A549 (cell line): ENCODE results near the gene PCOLCE2. TPM values are rescaled to one million over a fixed set of nuclear protein-coding genes. Genes with fewer than 3 reads are reported as not detected.

ENCODE experiments used
- ATAC-seq, 2 experiments: fragments of 200-7000 bp in 1 of 2; fragments of >200 bp in 1 of 2; cut with Nextera tagmentation in 1 of 2; cut with Tn5 transposase in 1 of 2; 3 replicates each; pipeline versions ENCODE4 v1.8.0 to v1.9.1; 2018 to 2020; ENCODE audit warnings: mild to moderate bottlenecking in 1 of 2, moderate library complexity in 1 of 2
- CTCF ChIA-PET: fragments of 300-600 bp; sonication (Branson Sonifier 250); formaldehyde crosslinking; extraction: SDS; loops from one replicate; lab custom pipeline; 2021; ENCODE audit warnings: antibody characterized with exemption, inconsistent platforms; lab: Yijun Ruan, JAX
- POLR2A ChIA-PET: fragments of 350-600 bp; formaldehyde crosslinking; extraction: SDS; loops from one replicate; lab custom pipeline; 2021; ENCODE audit warnings: antibody characterized with exemption, inconsistent platforms; lab: Yijun Ruan, JAX
- DNase-seq, 2 experiments: peaks; one replicate each; pipeline versions ENCODE4 v3.0.0 to v3.0.0-alpha.2; 2011 to 2016; ENCODE audit warnings: low read depth in 1 of 2, low spot score in 1 of 2
- FAIRE-seq: peaks from 2 replicates; lab custom pipeline; 2011; peaks lifted over from hg19 to GRCh38; lab: Jason Lieb, UNC
- H3K27ac ChIP-seq, 2 experiments: fragments of >200 bp; sonication (Bioruptor Twin); formaldehyde crosslinking; 3 replicates each; pipeline ENCODE4 v1.5.1; 2016 to 2017
- H3K4me1 ChIP-seq: fragments of >200 bp; sonication (Bioruptor Twin); formaldehyde crosslinking; 3 replicates; pipeline ENCODE4 v1.6.1; 2016
- H3K4me2 ChIP-seq: fragments of >200 bp; sonication (Bioruptor Twin); formaldehyde crosslinking; 3 replicates; pipeline ENCODE4 v1.6.1; 2016
- H3K4me3 ChIP-seq: fragments of >200 bp; sonication (Bioruptor Twin); formaldehyde crosslinking; 3 replicates; pipeline ENCODE4 v1.5.1; 2016
- H3K9me3 ChIP-seq: fragments of >200 bp; sonication (Bioruptor Twin); formaldehyde crosslinking; 3 replicates; pipeline ENCODE4 v1.6.1; 2016
- BCL3 ChIP-seq: fragments of >200 bp; sonication (Bioruptor Twin); formaldehyde crosslinking; IDR thresholded peaks from 3 replicates; pipeline ENCODE4 v1.6.1; 2016
- CBX2 ChIP-seq: fragments of 200-600 bp; sonication (generic); IDR thresholded peaks from 2 replicates; pipeline ENCODE4 v1.6.1; 2016; ENCODE audit warnings: low read depth, mild to moderate bottlenecking, borderline replicate concordance
- CEBPB ChIP-seq, 2 experiments: fragments of >200 bp in 1 of 2; sonication (Bioruptor Twin) in 1 of 2; formaldehyde crosslinking in 1 of 2; IDR thresholded peaks; 2 replicates each; pipeline ENCODE4 v1.6.1; 2012 to 2016
- CHD4 ChIP-seq: fragments of 200-600 bp; sonication (generic); IDR thresholded peaks from 2 replicates; pipeline ENCODE4 v1.6.1; 2016; ENCODE audit warnings: antibody characterized with exemption, mild to moderate bottlenecking, borderline replicate concordance
- CTCF ChIP-seq: fragments of >200 bp; sonication (Bioruptor Twin); formaldehyde crosslinking; IDR thresholded peaks from 3 replicates; pipeline ENCODE4 v1.5.1; 2016
- EHF ChIP-seq: fragments of 250-450 bp; sonication (Bioruptor Pico); IDR thresholded peaks from 2 replicates; pipeline ENCODE4 v1.5.0; 2020; ENCODE audit warnings: mild to moderate bottlenecking
- EHMT2 ChIP-seq: fragments of 200-600 bp; sonication (generic); IDR thresholded peaks from 2 replicates; pipeline ENCODE4 v1.6.1; 2016; ENCODE audit warnings: antibody characterized with exemption, low read depth, mild to moderate bottlenecking, moderate library complexity
- ELK1 ChIP-seq: fragments of 150-350 bp; IDR thresholded peaks from 2 replicates; pipeline ENCODE4 v1.6.1; 2014; ENCODE audit warnings: low read depth, mild to moderate bottlenecking, low read length
- FOSB ChIP-seq: fragments of 250-450 bp; sonication (Bioruptor Pico); IDR thresholded peaks from 2 replicates; pipeline ENCODE4 v1.5.0; 2020; ENCODE audit warnings: mild to moderate bottlenecking, moderate library complexity
- FOXS1 ChIP-seq: fragments of 250-450 bp; sonication (Bioruptor Pico); IDR thresholded peaks from 2 replicates; pipeline ENCODE4 v1.5.0; 2020; ENCODE audit warnings: mild to moderate bottlenecking, moderate library complexity
- HOXB13 ChIP-seq: fragments of 250-450 bp; sonication (Bioruptor Pico); IDR thresholded peaks from 2 replicates; pipeline ENCODE4 v1.5.0; 2020; ENCODE audit warnings: low read depth, mild to moderate bottlenecking, moderate library complexity
- JUNB ChIP-seq: fragments of >200 bp; sonication (Bioruptor Twin); formaldehyde crosslinking; IDR thresholded peaks from 2 replicates; pipeline ENCODE4 v1.6.1; 2016
- MYC ChIP-seq: IDR thresholded peaks from 2 replicates; pipeline ENCODE4 v1.6.1; 2012; ENCODE audit warnings: mild to moderate bottlenecking, inconsistent platforms, low read length, improper control_type of control experiment, borderline replicate concordance
- NPAS2 ChIP-seq: fragments of 250-450 bp; sonication (Bioruptor Pico); IDR thresholded peaks from 2 replicates; pipeline ENCODE4 v1.8.0; 2022; ENCODE audit warnings: mild to moderate bottlenecking, moderate library complexity, borderline replicate concordance
- NR3C1 ChIP-seq: fragments of >200 bp; sonication (Bioruptor Twin); formaldehyde crosslinking; IDR thresholded peaks from 3 replicates; pipeline ENCODE4 v1.6.1; 2017
- PBX3 ChIP-seq: IDR thresholded peaks from 2 replicates; pipeline ENCODE4 v1.6.1; 2012
- PHF8 ChIP-seq: fragments of 200-600 bp; sonication (generic); IDR thresholded peaks from 2 replicates; pipeline ENCODE4 v1.6.1; 2016; ENCODE audit warnings: low read depth, mild to moderate bottlenecking, antibody characterized with exemption, moderate library complexity, borderline replicate concordance
- POLR2A ChIP-seq: IDR thresholded peaks from 2 replicates; pipeline ENCODE4 v1.6.1; 2012; ENCODE audit warnings: mild to moderate bottlenecking, low read length
- RAD21 ChIP-seq, 2 experiments: fragments of >200 bp in 1 of 2; sonication (Bioruptor Twin) in 1 of 2; formaldehyde crosslinking in 1 of 2; IDR thresholded peaks in 1 of 2; conservative IDR thresholded peaks in 1 of 2; 2 replicates in 1 of 2; 3 replicates in 1 of 2; pipeline ENCODE4 v1.6.1; 2012 to 2018; ENCODE audit warnings: inconsistent platforms in 1 of 2
- RCOR1 ChIP-seq: fragments of 150-350 bp; IDR thresholded peaks from 2 replicates; pipeline ENCODE4 v1.6.1; 2014; ENCODE audit warnings: antibody characterized with exemption, low read length, low read depth
- RNF2 ChIP-seq: fragments of 200-600 bp; sonication (generic); IDR thresholded peaks from 2 replicates; pipeline ENCODE4 v1.6.1; 2016; ENCODE audit warnings: low read depth, mild to moderate bottlenecking, antibody characterized with exemption, moderate library complexity, borderline replicate concordance
- SMC3 ChIP-seq: fragments of >200 bp; sonication (Bioruptor Twin); formaldehyde crosslinking; IDR thresholded peaks from 3 replicates; pipeline ENCODE4 v1.6.1; 2018; ENCODE audit warnings: inconsistent platforms
- WGBS: methylation state at CpG from one replicate; pipeline ENCODE4 v1.1.6; 2017; ENCODE audit errors: missing lambda C conversion rate; 5-methylcytosine and 5-hydroxymethylcytosine counted together
- polyA plus RNA-seq, 4 experiments: library from polyadenylated mRNA; depleted of rRNA in 3 of 4; stranded (reverse); fragments of >200 nt; fragmentation: RNase III in 1 of 4; extraction: RNeasy Plus Mini Kit Qiagen cat#74134 plus additional on column Dnase treatment in 1 of 4; gene quantifications; 2 replicates in 3 of 4; 3 replicates in 1 of 4; pipeline ENCODE4 v1.2.3, GENCODE V29; 2011 to 2017

The PCOLCE2 gene
- polyA plus RNA-seq, 2 of the 4 experiments (the other 2 are of a cell fraction): 41.0 to 43.9 TPM

GRCh38 chr3:142817356-142817755 is 71.5 kb downstream of the PCOLCE2 start:
- H3K27ac ChIP-seq: no peak overlapping the region
- DNase-seq: no peak
- H3K4me2 ChIP-seq: no peak overlapping the region
- 86% methylated on average over 1 of the region's 1 CpG for WGBS
- H3K4me1 ChIP-seq: no peaks in the 10 kb centered on the region
- H3K9me3 ChIP-seq: no peaks in the 10 kb centered on the region
- CTCF ChIA-PET: interaction anchor here (1.0 to 5.4 kb wide), 2 partner anchors 8 to 11 kb away, joined by 3 to 57 read pairs; no protein-coding TSS in a partner anchor
- TF ChIP-seq RCOR1 (no peak), SMC3 (no peak), EHF (CRISPR knock-in tag) (no peak), BCL3 (no peak), MYC (no peak), PHF8 (no peak), CHD4 (no peak)
- TF ChIP-seq, all 56 proteins: peak for 0
- ATAC-seq (no peak), FAIRE-seq (no peak)
- POLR2A ChIA-PET: no interaction called here
- no peak overlapping the region for H3K4me3 ChIP-seq

- no peaks in the 10 kb centered on the region for H3K4me1 ChIP-seq
These were observed 73.1 kb downstream of the PCOLCE2 start for GRCh38 chr3:142815803-142816202.

More at GRCh38 chr3:142815803-142816202, 73.1 kb downstream of the PCOLCE2 start:
- CTCF ChIA-PET: interaction anchor here (5.4 kb wide), 1 partner anchor 13 kb away, joined by 57 read pairs; no protein-coding TSS in a partner anchor
- no peak for DNase-seq
- WGBS: 91% methylated on average over 6 of the region's 6 CpGs
- no peak for TF ChIP-seq PBX3
- TF ChIP-seq RAD21 (conservative IDR thresholded peaks at IDR 0.05 in 1 of 2, IDR thresholded peaks at IDR 0.05 in 1 of 2): no peak
- no peak for TF ChIP-seq HOXB13 (CRISPR knock-in tag)
- TF ChIP-seq MYC: no peak
- no peak for TF ChIP-seq CHD4
- TF ChIP-seq ELK1: no peak
- TF ChIP-seq NR3C1: no peak
- no peak for TF ChIP-seq FOXS1
- TF ChIP-seq NPAS2 (CRISPR knock-in tag): no peak
- no peak for TF ChIP-seq FOSB
- TF ChIP-seq JUNB: no peak
- no peak for TF ChIP-seq CBX2
- no peak for TF ChIP-seq CEBPB (IDR thresholded peaks at IDR 0.05)
- TF ChIP-seq EHMT2: no peak
- no peak for TF ChIP-seq POLR2A
- TF ChIP-seq CTCF: no peak
- TF ChIP-seq RNF2: no peak
- no peak for TF ChIP-seq PHF8
- no peak for ATAC-seq
- FAIRE-seq: no peak
- Histone ChIP-seq H3K9me3 (no peaks in the 10 kb centered on the region), H3K4me3 (no peak overlapping the region), H3K4me2 (no peak overlapping the region), H3K27ac (no peak overlapping the region)
- POLR2A ChIA-PET: no interaction called here
